SK-N-SH (cell line): ENCODE measurements around the gene PTPRD. TPM values are rescaled to one million over a fixed set of nuclear protein-coding genes. Genes with fewer than 3 reads are reported as not detected.

Experiments
- CTCF ChIA-PET: fragments of 300-600, 350-600 bp; formaldehyde crosslinking; extraction: SDS; loops from one replicate; lab custom pipeline; 2021; lab: Yijun Ruan, JAX
- POLR2A ChIA-PET: fragments of 350-600 bp; sonication (Branson Sonifier 250); formaldehyde crosslinking; extraction: SDS; loops from one replicate; lab custom pipeline; 2020; ENCODE audit warnings: antibody characterized with exemption, inconsistent platforms; lab: Yijun Ruan, JAX
- DNase-seq: peaks from one replicate; pipeline ENCODE4 v3.0.0; 2012
- H2AFZ ChIP-seq: fragments of 200-600 bp; sonication (generic); 2 replicates; pipeline ENCODE4 v1.8.1; 2016; ENCODE audit warnings: antibody characterized with exemption, mild to moderate bottlenecking, low read depth
- H3F3A ChIP-seq: fragments of 200-600 bp; sonication (generic); replicated peaks from 2 replicates; pipeline ENCODE3; 2016; ENCODE audit warnings: antibody characterized with exemption, mild to moderate bottlenecking; ENCODE audit not compliant: insufficient read depth
- H3K27ac ChIP-seq, 2 experiments: fragments of 200-500 bp in 1 of 2; fragments of 200-600 bp in 1 of 2; sonication (Bioruptor generic) in 1 of 2; sonication (generic), shearing (Covaris generic) in 1 of 2; 2 replicates each; pipeline versions ENCODE4 v1.5.1 to v1.6.1; 2014 to 2016; ENCODE audit warnings: low read depth in 2 of 2, inconsistent platforms in 1 of 2, low read length in 1 of 2, mild to moderate bottlenecking in 1 of 2, mixed read lengths in 1 of 2
- H3K27me3 ChIP-seq: fragments of 200-600 bp; sonication (generic), shearing (Covaris generic); 2 replicates; pipeline ENCODE4 v1.6.1; 2016; ENCODE audit warnings: mixed run types; ENCODE audit not compliant: insufficient read depth
- H3K36me3 ChIP-seq, 2 experiments: fragments of 200-500 bp in 1 of 2; fragments of 200-600 bp in 1 of 2; sonication (Bioruptor generic) in 1 of 2; sonication (generic) in 1 of 2; replicated peaks in 1 of 2; 2 replicates each; pipeline versions ENCODE3 to v1.5.1; 2014 to 2016; ENCODE audit warnings: low read length in 1 of 2, mild to moderate bottlenecking in 1 of 2; ENCODE audit not compliant: insufficient read depth in 2 of 2, control insufficient read depth in 1 of 2
- H3K4me1 ChIP-seq, 2 experiments: fragments of 200-500 bp in 1 of 2; fragments of 200-600 bp in 1 of 2; sonication (Bioruptor generic) in 1 of 2; sonication (generic), shearing (Covaris generic) in 1 of 2; 2 replicates each; pipeline versions ENCODE4 v1.5.1 to v1.6.1; 2014 to 2016; ENCODE audit warnings: low read depth in 1 of 2, low read length in 1 of 2, mixed run types in 1 of 2; ENCODE audit not compliant: insufficient read depth in 2 of 2, control insufficient read depth in 1 of 2
- H3K4me2 ChIP-seq: fragments of 200-600 bp; sonication (generic), shearing (Covaris generic); 2 replicates; pipeline ENCODE4 v1.6.1; 2017; ENCODE audit warnings: mixed run types
- H3K4me3 ChIP-seq, 2 experiments: fragments of 200-500 bp in 1 of 2; fragments of 200-600 bp in 1 of 2; sonication (Bioruptor generic) in 1 of 2; sonication (generic), shearing (Covaris generic) in 1 of 2; 2 replicates each; pipeline versions ENCODE4 v1.5.1 to v1.8.1; 2014 to 2016; ENCODE audit warnings: low read depth in 2 of 2, inconsistent platforms in 1 of 2, low read length in 1 of 2, mild to moderate bottlenecking in 1 of 2, mixed read lengths in 1 of 2, moderate library complexity in 1 of 2
- H3K79me2 ChIP-seq: fragments of 200-600 bp; sonication (generic); 2 replicates; pipeline ENCODE4 v1.8.1; 2017; ENCODE audit warnings: mild to moderate bottlenecking; ENCODE audit not compliant: insufficient read depth
- H3K9ac ChIP-seq: fragments of 200-600 bp; sonication (generic); 2 replicates; pipeline ENCODE4 v1.6.1; 2017; ENCODE audit warnings: mixed run types
- H3K9me2 ChIP-seq: fragments of 200-600 bp; sonication (generic); 2 replicates; pipeline ENCODE4 v1.6.1; 2017; ENCODE audit warnings: mixed run types
- H3K9me3 ChIP-seq: fragments of 200-600 bp; sonication (generic); 2 replicates; pipeline ENCODE4 v1.6.1; 2017; ENCODE audit warnings: mixed run types, mild to moderate bottlenecking, moderate library complexity
- H4K20me1 ChIP-seq: fragments of 200-600 bp; sonication (generic); 2 replicates; pipeline ENCODE4 v1.6.1; 2017; ENCODE audit warnings: mild to moderate bottlenecking, mixed run types; ENCODE audit not compliant: insufficient read depth
- CHD2 ChIP-seq: fragments of 150-350 bp; IDR thresholded peaks from 2 replicates; pipeline ENCODE4 v1.6.1; 2018; ENCODE audit warnings: low read length; ENCODE audit not compliant: partially characterized antibody
- GATA2 ChIP-seq: sonication (generic); formaldehyde crosslinking; IDR thresholded peaks from 2 replicates; pipeline ENCODE4 v1.5.0; 2020; ENCODE audit warnings: mild to moderate bottlenecking, missing genetic modification reagents
- JUND ChIP-seq: IDR thresholded peaks from 2 replicates; pipeline ENCODE4 v1.4.0; 2012
- MEF2A ChIP-seq: IDR thresholded peaks from 2 replicates; pipeline ENCODE4 v1.4.0; 2012; ENCODE audit warnings: low read depth, borderline replicate concordance
- MXI1 ChIP-seq: IDR thresholded peaks from 2 replicates; pipeline ENCODE4 v1.6.1; 2012; ENCODE audit warnings: mild to moderate bottlenecking, low read depth, low read length, improper control_type of control experiment
- NFIC ChIP-seq: IDR thresholded peaks from 2 replicates; pipeline ENCODE4 v1.4.0; 2012; ENCODE audit warnings: borderline replicate concordance
- POLR2AphosphoS5 ChIP-seq: IDR thresholded peaks from 2 replicates; pipeline ENCODE4 v1.6.1; 2012; ENCODE audit warnings: low read depth, low read length
- RAD21 ChIP-seq: IDR thresholded peaks from 2 replicates; pipeline ENCODE4 v1.6.1; 2012; ENCODE audit warnings: mild to moderate bottlenecking, low read length
- RCOR1 ChIP-seq: fragments of 150-350 bp; IDR thresholded peaks from 2 replicates; pipeline ENCODE4 v1.6.1; 2017; ENCODE audit warnings: antibody characterized with exemption, low read length
- SMC3 ChIP-seq: IDR thresholded peaks from 2 replicates; pipeline ENCODE4 v1.6.1; 2012; ENCODE audit warnings: low read depth, low read length, improper control_type of control experiment
- TAF1 ChIP-seq: IDR thresholded peaks from 2 replicates; pipeline ENCODE4 v1.6.1; 2012; ENCODE audit warnings: low read depth, mild to moderate bottlenecking, low read length, moderate library complexity, borderline replicate concordance
- TEAD4 ChIP-seq: IDR thresholded peaks from 2 replicates; pipeline ENCODE4 v1.4.0; 2012; ENCODE audit warnings: mild to moderate bottlenecking, borderline replicate concordance; ENCODE audit not compliant: insufficient read depth
- YY1 ChIP-seq: IDR thresholded peaks from 2 replicates; pipeline ENCODE4 v1.4.0; 2012; ENCODE audit warnings: low read depth, mild to moderate bottlenecking
- WGBS: methylation state at CpG from one replicate; pipeline ENCODE4 v1.1.6; 2017; ENCODE audit warnings: low lambda C conversion rate; 5-methylcytosine and 5-hydroxymethylcytosine counted together
- polyA plus RNA-seq, 3 experiments: library from polyadenylated mRNA; depleted of rRNA; stranded (reverse); fragments of >200 nt; gene quantifications; 2 replicates each; pipeline ENCODE4 v1.2.3, GENCODE V29; 2012
- TF ChIP-seq, protein P1 (sequence below): IDR thresholded peaks from 2 replicates; pipeline ENCODE4 v1.6.1; 2012; ENCODE audit warnings: mild to moderate bottlenecking, low read depth, low read length, moderate library complexity
- TF ChIP-seq, protein P2 (sequence below): IDR thresholded peaks from 2 replicates; pipeline ENCODE4 v1.4.0; 2012; ENCODE audit warnings: low read depth, borderline replicate concordance
- TF ChIP-seq, protein P3 (sequence below): fragments of 150-350 bp; IDR thresholded peaks from 2 replicates; pipeline ENCODE4 v1.6.1; 2016; ENCODE audit warnings: mild to moderate bottlenecking, low read depth, low read length
- TF ChIP-seq, protein P4 (sequence below): IDR thresholded peaks from 2 replicates; pipeline ENCODE4 v1.4.0; 2012; ENCODE audit warnings: low read depth
- TF ChIP-seq, protein P5 (sequence below): IDR thresholded peaks from 2 replicates; pipeline ENCODE4 v1.4.0; 2012; ENCODE audit warnings: low read depth, borderline replicate concordance

Gene PTPRD
- polyA plus RNA-seq, 1 of the 3 experiments (the other 2 are of a cell fraction): 0.15 TPM

DNA sequence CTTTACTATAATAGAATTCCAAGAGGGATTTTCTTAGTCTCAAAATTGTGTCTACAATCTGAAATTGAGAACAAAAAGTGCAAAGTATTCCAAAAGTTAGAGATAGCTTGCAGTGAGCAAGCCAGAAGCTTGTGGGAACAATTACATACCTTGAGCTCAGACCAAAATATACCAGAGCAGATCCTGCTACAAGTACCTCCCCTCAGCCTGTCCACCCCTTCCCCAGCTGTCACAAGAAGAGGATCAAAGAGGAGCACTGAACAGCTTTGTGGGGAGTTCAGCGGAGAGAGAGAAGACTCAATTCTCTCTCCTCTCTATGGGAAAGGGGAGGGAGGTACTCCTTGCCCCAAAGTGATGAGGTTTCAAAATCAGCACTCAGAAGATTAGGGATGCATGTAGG is 1944.1 kb downstream of the PTPRD start:
- CTCF ChIA-PET: no interaction called here

More for the DNA sequence above, 1944.1 kb downstream of the PTPRD start:
- DNase-seq: no peak
- TF ChIP-seq GATA2 (CRISPR knock-in tag): no peak
- no peak for TF ChIP-seq NFIC
- TF ChIP-seq, protein P1, sequence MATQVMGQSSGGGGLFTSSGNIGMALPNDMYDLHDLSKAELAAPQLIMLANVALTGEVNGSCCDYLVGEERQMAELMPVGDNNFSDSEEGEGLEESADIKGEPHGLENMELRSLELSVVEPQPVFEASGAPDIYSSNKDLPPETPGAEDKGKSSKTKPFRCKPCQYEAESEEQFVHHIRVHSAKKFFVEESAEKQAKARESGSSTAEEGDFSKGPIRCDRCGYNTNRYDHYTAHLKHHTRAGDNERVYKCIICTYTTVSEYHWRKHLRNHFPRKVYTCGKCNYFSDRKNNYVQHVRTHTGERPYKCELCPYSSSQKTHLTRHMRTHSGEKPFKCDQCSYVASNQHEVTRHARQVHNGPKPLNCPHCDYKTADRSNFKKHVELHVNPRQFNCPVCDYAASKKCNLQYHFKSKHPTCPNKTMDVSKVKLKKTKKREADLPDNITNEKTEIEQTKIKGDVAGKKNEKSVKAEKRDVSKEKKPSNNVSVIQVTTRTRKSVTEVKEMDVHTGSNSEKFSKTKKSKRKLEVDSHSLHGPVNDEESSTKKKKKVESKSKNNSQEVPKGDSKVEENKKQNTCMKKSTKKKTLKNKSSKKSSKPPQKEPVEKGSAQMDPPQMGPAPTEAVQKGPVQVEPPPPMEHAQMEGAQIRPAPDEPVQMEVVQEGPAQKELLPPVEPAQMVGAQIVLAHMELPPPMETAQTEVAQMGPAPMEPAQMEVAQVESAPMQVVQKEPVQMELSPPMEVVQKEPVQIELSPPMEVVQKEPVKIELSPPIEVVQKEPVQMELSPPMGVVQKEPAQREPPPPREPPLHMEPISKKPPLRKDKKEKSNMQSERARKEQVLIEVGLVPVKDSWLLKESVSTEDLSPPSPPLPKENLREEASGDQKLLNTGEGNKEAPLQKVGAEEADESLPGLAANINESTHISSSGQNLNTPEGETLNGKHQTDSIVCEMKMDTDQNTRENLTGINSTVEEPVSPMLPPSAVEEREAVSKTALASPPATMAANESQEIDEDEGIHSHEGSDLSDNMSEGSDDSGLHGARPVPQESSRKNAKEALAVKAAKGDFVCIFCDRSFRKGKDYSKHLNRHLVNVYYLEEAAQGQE: no peak
- TF ChIP-seq JUND: no peak
- TF ChIP-seq RAD21: no peak
- no peak for TF ChIP-seq CHD2
- TF ChIP-seq, protein P2, sequence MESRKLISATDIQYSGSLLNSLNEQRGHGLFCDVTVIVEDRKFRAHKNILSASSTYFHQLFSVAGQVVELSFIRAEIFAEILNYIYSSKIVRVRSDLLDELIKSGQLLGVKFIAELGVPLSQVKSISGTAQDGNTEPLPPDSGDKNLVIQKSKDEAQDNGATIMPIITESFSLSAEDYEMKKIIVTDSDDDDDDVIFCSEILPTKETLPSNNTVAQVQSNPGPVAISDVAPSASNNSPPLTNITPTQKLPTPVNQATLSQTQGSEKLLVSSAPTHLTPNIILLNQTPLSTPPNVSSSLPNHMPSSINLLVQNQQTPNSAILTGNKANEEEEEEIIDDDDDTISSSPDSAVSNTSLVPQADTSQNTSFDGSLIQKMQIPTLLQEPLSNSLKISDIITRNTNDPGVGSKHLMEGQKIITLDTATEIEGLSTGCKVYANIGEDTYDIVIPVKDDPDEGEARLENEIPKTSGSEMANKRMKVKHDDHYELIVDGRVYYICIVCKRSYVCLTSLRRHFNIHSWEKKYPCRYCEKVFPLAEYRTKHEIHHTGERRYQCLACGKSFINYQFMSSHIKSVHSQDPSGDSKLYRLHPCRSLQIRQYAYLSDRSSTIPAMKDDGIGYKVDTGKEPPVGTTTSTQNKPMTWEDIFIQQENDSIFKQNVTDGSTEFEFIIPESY: no peak
- TF ChIP-seq YY1: no peak
- TF ChIP-seq, protein P3, sequence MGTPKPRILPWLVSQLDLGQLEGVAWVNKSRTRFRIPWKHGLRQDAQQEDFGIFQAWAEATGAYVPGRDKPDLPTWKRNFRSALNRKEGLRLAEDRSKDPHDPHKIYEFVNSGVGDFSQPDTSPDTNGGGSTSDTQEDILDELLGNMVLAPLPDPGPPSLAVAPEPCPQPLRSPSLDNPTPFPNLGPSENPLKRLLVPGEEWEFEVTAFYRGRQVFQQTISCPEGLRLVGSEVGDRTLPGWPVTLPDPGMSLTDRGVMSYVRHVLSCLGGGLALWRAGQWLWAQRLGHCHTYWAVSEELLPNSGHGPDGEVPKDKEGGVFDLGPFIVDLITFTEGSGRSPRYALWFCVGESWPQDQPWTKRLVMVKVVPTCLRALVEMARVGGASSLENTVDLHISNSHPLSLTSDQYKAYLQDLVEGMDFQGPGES: no peak
- no peak for TF ChIP-seq POLR2AphosphoS5
- no peak for TF ChIP-seq TEAD4
- TF ChIP-seq SMC3: no peak
- TF ChIP-seq, protein P4, sequence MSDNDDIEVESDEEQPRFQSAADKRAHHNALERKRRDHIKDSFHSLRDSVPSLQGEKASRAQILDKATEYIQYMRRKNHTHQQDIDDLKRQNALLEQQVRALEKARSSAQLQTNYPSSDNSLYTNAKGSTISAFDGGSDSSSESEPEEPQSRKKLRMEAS: no peak
- TF ChIP-seq MXI1: no peak
- TF ChIP-seq TAF1: no peak
- TF ChIP-seq MEF2A: no peak
- TF ChIP-seq, protein P5, sequence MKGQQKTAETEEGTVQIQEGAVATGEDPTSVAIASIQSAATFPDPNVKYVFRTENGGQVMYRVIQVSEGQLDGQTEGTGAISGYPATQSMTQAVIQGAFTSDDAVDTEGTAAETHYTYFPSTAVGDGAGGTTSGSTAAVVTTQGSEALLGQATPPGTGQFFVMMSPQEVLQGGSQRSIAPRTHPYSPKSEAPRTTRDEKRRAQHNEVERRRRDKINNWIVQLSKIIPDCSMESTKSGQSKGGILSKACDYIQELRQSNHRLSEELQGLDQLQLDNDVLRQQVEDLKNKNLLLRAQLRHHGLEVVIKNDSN: no peak
- no peak for TF ChIP-seq RCOR1
- Histone ChIP-seq H3F3A (no peaks in the 10 kb centered on the region), H3K36me3 (no peaks in the 10 kb centered on the region), H3K4me1 (peaks cover 0 to 2% of the 10 kb centered on the region in 2 experiments; a peak in 1 of 4 replicates), H3K4me2 (no peak overlapping the region), H4K20me1 (no peaks in the 10 kb centered on the region), H3K9ac (no peak overlapping the region), H3K79me2 (no peaks in the 10 kb centered on the region), H3K27ac (no peak overlapping the region), H2AFZ (no peak overlapping the region), H3K4me3 (no peak overlapping the region), H3K27me3 (no peaks in the 10 kb centered on the region), H3K9me3 (no peaks in the 10 kb centered on the region), H3K9me2 (no peaks in the 10 kb centered on the region)
- POLR2A ChIA-PET: no interaction called here
- 75% methylated on average over 1 of the region's 1 CpG for WGBS
